AG08395 (cell line): ENCODE results near the gene ORAI1.
A peak's percentile ranks its signal among the peaks of the same experiment; 100 is the strongest.
"Not testable (repeated sequence)": the region's sequence is repeated elsewhere in the genome, so short reads cannot be mapped to it uniquely, and the experiment has no call there.

Source experiments
- DNase-seq: peaks from one replicate; pipeline ENCODE4 v3.0.0; 2012; ENCODE audit warnings: mixed read lengths, low spot score

The ORAI1 gene

DNA sequence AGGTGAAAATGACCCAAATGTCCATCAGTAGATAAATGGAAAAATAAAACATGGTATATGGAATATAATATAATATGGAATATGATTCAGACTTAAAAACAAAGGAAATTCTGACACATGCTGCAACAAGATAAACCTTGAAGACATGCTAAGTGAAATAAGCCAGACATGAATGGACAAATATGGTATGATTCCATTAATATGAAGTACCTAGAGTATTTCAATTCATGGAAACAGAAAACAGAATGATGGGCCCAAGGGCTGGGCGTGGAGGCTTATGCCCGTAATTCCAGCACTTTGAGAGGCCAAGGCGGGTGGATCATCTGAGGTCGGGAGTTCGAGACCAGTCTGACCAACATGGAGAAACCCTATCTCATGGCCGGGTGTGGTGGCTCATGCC is 22.7 kb upstream of the ORAI1 start:
- DNase-seq: no peak

DNA sequence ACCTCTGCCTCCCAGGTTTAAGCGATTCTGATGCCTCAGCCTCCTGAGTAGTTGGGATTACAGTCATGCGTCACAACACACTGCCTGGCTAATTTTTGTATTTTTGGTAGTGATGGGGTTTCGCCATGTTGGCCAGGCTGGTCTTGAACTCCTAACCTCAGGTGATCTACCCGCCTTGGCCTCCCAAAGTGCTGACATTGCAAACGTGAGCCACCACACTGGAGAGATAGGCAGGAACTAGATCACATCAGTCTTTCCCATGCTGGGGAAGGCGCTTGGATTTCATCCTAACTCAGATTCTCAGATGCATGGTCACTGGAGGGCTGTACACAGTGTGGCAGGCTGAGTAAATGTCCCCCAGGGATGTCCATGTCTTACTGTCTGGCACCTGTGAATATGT is 18.0 kb upstream of the ORAI1 start:
- DNase-seq: no peak

DNA sequence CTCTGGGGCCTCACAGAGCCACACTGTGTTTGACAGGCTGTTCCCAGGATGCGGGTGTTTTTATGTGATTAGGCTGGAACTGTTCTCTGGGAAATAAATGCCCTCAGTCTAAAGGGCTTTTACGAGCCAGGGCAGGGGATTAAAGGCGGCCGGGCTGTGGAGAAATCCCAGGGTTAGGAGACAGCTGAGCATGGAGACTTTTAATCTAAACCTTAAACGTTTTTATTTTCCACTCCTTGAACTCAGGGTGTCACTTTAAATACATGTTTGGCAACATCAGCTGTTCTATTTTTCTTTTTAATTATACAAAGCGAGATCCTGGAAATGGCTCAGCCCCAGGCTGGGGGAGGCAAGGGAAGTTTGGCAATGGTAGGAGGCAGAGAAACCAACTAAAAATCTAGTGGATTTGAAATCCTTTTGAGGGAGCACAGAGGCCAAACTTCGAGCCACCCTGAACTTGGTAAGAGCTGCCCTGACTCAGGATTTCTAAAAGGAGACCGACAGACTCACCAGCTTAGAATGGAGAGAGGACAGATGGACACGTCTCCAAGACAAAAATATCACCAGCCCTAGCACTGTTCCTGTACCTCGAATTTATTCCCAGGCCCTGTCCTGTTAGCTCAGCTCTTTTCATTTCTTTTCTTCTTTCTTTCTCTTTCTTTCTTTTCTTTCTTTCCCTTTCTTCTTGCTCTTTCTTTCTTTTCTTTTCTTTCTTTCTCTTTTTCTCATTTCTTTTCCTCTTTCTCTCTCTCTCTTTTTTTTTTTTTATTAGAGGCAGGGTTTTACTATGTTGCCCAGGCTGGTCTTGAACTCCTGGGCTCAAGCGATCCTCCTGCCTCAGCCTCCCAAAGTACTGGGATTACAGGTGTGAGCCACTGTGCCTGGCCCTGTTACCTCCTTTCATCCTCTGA is 15.8 kb upstream of the ORAI1 start:
- peak; percentile 63 for DNase-seq

DNA sequence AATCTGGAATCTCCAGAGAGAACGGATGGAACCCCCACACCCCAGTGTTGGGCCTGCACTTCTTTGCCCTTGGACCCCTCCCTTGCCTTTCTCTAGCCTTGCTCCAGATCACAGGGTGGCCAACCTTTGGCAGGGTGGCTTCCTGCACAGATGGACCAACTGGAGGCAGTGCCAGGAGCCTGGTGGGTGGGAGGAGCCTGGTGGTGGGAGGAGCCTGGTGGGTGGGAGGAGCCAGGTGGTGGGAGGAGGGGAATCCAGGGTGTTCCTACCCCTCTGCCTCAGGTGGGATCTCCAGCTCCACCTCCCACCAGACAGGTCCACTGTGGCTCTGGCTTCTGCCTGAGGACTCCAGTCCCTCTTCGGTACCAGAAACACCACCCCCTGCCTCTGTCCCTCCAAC is 15.0 kb upstream of the ORAI1 start:
- no peak for DNase-seq

DNA sequence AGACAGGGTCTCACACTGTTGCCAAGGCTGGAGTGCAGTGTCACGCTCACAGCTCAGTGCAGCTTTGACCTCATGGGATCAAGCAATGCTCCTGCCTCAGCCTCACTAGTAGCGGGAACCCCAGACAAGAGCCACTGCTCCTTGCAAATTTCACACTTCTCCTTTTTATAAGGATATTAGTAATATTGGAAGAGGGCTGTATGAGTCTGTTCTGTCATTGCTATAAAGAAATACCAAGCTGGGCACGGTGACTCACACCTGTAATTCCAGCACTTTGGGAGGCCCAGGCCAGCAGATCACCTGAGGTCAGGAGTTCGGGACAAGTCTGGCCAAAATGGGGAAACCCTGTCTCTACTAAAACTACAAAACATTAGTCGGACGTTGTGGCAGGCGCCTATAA is 12.9 kb upstream of the ORAI1 start:
- DNase-seq: no peak

DNA sequence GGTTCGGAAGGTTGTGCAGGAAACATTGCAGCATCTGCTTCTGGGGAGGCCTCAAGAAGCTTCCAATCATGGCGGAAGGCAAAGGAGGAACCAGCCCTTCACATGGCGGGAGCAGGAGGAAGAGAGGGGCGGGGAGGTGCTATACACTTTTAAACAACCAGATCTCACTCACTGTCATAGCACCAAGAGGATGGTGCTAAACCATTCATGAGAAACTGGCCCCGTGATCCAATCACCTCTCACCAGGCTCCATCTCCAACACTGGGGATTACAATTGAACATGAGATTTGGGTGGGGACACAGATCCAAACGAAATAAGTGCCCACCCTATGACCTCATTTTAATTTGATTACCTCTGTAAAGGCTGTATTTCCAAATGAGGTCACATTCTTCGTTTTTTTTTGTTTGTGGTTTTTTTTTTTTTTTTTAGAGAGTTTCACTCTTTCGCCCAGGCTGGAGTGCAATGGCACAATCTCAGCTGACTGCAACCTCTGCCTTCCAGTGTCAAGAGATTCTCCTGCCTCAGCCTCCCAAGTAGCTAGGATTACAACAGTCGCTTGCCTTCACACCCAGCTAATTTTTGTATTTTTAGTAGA is 11.4 kb upstream of the ORAI1 start:
- DNase-seq: no peak

DNA sequence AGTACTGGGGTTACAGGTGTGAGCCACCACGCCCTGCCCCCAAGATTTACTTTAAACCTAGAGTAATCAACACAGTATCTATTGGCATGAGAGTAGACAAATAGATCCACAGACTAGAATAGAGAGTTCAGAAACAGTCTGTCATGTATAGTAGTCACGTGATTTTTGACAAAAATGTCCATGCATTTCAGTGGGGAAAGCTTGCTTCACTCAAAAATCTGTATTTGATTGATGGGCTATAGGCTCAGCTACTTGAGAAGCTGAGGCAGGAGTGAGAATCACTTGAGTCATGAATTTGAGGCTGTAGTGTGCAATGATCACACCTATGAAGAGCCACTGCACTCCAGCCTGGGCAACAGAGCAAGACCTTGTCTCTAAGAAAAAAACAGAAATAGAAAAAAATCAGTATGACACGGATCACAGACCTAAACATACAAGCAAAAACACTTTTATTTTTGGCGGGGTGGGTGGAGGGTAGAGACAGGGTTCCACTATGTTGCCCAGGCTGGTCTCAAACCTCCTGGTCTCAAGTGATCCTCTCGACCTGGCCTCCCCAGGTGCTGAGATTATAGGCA is 7.6 kb upstream of the ORAI1 start:
- no peak for DNase-seq

DNA sequence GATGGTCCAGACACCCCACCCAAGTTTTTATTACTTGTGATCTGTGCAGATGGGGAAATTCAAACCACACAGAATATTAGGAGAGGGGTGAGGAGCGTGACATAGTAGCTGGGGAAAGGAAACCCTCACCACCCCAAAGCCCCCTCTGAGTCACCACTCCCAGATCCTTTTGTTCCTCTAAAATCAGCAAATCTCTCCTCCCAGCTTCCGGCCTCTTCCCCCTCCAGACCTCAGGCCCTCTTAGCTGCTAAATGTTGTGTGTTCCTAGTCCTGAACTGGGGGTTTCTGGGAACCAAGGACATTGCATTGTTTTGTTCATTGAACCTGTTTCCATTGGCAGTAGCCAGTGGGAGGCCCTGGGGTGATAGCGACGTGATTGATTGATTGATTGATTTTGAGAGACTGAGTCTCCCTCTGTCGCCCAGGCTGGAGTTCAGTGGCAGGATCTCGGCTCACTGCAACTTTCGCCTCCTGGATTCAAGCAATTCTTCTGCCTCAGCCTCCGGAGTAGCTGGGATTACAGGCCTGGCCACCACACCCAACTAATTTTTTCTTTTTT is 5.9 kb upstream of the ORAI1 start:
- DNase-seq: no peak

DNA sequence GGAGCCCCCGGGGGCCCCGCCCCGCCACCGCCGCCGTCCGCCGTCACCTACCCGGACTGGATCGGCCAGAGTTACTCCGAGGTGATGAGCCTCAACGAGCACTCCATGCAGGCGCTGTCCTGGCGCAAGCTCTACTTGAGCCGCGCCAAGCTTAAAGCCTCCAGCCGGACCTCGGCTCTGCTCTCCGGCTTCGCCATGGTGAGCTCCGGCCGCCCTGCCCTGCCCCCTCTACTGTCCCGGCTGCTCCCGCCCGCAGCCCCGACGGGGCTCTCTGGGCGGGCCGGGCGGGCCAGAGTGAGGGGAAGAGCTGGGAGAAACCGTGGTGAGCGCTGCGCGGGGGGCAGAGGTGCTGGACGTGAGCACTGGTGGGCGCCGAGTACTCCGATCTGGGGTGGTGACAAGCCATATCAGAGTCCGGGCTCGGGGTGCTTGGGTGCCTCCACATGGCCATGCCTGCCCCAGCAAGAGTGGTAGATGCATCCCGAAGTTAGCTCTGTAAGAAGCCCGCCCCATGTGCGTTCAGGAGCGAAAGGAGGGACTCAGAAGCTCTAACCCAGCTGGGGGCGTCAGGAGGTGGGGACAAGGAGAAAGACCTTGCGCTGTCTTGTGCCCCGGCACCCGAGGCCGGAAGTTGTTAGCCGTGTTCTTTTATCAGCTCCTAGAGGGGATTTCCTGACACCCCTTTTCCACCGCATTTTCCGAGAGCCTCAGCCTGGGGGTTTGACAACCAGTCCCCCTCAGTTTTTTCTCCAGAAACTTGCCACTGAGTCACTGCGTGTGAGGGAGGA is 717 bp downstream of the ORAI1 start:
- DNase-seq: peak; percentile 58

DNA sequence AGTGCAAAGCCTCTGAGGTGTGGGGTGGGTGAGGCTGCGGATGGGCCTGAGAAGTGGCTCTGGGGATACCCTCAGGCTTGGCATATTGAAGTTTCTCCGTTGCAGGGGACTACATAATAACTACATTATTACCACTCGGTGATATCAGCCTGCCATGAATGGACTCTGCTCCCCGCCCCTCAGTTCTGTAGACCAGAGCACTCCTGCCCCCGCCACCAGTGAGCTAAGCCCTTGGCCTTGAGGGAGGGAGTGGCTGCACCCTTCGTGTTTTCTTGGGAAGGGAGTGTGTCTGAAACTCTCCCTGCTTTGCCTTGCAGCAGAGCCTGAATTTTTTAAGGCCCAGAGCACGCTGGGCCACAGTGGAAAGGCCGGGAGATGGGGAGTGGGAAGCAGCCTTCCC is 1.7 kb downstream of the ORAI1 start:
- no peak for DNase-seq

DNA sequence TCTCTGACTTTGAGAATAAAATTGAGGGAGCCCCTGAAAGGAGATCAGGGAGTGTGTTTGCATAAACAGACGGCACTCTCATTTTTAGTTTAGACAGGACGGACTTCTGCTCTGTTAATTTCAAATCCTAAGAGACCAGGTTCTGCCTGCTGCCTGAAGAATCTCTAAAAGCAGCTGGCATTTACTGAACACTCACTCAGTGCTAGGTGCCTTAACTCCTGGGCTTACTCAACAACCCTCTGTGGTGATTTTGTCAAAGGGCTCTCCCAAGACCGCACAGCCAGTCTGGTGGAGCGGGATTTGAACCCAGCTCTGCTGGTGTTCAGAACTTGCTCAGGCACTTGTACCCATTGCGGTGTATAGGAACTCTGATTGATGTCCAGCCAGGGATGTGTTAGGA is 2.2 kb downstream of the ORAI1 start:
- DNase-seq: no peak

DNA sequence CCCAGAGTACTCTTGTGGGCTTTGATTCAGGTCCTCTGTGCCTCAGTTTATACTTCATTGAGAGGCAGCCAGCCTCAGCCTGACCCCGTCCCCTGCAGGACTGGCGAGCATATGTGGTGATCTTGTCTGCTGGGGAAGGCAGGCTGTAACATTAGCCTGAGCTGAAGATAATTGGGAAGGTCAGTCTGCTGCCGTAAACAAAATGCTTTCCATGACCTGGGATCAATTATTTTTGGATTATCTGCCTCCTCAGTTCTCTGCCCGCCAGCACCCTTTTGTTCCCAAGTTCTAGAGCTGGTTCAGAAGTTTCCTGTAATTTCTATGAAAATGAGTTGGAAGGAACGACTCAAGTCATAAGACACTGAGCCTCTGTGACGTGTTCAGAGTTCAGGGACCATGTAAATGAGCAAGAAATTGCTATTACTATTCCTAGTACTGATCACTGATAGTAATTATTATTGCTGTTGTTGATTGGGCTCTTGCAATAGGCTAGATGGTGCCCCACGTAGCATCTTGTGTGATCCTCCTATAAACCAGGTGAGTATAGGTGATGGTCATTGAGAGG is 4.5 kb downstream of the ORAI1 start:
- no peak for DNase-seq

DNA sequence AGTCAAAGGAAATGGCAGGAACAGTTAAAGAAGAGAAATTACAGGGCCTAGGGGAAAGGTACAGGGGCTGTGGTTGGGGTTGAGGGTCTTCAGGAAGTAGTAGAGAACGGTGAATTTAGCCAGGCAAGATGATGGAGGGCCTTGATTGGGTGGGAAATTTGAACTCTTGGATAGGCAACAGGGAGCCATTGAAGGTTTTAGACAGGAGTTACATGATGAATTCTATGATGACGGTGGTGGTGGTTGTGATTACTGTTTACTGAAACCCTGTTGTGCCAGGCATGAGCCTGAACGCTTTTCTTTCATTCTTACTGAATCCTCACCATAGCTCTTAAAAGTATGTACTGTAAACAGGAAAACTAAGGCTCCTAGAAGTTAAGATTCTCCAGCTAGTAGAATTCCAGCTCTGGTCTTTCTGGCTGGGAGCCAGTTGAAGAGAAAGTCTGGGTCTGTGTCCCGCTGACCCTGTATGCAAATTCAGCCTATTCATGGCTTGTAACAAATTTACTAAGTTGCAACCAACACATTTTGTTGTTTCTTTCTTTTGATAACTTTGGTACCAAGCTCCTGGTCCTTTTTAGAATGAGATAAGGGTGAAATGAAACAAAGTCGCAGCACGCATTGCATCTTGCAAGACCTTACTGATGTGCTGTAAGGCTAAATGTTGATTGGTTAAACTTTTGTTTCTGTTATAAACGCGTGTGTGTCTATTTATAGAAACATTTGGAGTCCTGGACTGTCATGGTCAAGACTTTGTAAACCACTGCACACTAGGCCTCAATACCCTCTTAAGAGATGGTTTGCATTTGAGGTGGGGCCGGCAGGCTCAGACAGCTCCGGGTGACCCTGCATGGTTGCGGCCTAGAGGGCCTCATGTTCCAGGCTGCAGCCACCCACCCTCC is 6.0 kb downstream of the ORAI1 start:
- no peak for DNase-seq

DNA sequence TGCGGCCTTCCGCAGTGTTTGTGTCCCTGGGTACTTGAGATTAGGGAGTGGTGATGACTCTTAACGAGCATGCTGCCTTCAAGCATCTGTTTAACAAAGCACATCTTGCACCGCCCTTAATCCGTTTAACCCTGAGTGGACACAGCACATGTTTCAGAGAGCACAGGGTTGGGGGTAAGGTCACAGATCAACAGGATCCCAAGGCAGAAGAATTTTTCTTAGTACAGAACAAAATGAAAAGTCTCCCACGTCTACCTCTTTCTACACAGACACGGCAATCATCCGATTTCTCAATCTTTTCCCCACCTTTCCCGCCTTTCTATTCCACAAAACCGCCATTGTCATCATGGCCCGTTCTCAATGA is 7.5 kb downstream of the ORAI1 start:
- DNase-seq: not testable (repeated sequence)

DNA sequence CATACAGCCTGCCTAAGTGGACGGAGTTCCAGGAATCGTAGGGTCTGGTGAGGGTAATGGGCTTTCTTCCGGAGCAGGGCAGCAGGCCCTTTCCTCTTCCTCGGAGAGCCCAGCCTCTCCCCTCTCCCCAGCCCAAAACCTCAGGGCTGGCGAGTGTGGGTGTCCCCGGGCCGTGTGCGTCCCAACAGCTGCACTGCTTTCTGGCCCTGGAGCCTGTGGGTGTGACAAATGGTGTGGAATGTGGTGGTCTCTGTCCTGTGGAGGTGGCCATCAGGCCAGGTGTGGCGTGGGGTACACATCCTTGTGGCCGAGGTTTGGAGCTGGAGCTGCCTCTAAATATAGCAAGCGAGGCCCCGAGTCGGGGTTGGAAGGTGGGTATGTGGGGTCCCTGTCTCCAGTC is 8.5 kb downstream of the ORAI1 start:
- no peak for DNase-seq

DNA sequence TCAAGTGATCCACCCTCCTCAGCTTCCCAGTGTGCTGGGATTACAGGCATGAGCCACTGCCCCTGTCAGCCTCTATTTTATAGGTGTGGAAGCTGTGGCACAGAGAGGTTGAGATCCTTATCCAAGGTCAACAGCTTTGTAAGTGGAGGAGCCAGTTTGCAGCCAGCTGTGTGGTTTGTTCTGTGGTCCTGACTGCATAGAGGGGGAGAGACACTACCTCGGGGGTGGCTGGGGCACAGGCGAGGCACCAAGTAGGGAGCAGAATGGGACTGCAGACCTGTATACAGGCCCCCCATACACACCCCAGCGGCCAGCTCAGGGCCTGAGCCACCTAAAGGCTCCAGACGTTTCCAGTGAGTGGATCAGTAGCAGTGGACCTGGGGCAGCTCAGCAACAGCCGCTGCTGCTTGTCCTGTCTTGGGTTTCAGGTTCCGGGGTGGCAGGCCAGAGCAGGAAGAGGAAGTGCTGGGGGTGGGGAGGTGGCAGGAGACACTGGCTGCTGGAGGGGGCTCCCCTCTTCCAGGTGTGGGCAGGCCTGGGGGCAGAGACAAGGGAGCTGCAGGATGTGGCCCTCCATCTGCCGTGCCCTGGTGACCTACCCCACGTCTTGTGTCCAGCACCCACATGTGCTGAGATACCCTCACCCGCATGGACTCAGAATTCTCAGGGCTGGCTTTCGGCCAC is 11.0 kb downstream of the ORAI1 start:
- no peak for DNase-seq

DNA sequence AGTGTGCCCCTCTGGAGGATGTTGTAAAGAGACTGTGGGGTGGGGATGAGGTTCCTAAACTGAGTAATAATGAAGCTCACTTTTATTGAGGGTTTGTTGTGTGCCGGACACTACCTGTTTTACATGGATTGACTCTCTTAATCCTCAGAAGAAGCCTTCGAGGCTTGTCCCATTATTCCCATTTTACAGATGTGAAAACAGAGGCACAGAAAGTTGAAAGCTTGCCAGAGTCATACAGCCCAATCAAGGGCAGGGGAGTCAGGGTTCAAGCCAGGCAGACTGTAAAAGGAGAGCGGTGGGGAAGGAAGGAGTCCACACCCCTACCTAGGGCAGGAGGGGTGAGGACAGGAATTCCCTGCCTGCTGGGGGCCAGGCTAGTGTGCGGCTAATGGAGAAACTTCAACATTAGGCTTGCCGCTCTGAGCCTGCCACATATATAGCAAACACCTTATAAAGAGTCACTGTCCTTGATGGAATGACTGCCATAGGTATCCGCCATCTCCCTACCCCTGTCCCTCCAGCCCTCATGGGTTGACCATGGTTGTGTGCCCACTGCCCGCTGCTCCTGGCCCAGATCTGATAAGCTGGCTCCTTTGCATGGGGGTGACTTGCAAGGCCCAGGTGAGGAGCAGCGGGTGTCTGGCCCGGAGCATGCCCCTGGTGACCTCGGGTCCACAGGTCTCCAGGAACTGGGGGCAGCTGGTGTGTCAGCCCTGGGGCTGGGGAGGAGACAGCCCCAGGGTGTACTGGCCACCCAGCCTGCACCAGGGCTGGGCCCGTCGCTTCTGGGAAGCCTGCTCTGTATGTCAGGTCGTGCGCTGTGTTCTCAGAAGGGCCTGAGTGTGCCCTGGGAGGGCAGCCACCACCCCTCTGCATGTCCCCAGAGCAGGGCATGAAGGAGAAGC is 12.2 kb downstream of the ORAI1 start:
- DNase-seq: no peak

DNA sequence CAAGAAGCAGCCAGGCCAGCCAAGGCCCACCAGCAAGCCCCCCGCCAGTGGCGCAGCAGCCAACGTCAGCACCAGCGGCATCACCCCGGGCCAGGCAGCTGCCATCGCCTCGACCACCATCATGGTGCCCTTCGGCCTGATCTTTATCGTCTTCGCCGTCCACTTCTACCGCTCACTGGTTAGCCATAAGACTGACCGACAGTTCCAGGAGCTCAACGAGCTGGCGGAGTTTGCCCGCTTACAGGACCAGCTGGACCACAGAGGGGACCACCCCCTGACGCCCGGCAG is 15.0 kb downstream of the ORAI1 start:
- DNase-seq: no peak

DNA sequence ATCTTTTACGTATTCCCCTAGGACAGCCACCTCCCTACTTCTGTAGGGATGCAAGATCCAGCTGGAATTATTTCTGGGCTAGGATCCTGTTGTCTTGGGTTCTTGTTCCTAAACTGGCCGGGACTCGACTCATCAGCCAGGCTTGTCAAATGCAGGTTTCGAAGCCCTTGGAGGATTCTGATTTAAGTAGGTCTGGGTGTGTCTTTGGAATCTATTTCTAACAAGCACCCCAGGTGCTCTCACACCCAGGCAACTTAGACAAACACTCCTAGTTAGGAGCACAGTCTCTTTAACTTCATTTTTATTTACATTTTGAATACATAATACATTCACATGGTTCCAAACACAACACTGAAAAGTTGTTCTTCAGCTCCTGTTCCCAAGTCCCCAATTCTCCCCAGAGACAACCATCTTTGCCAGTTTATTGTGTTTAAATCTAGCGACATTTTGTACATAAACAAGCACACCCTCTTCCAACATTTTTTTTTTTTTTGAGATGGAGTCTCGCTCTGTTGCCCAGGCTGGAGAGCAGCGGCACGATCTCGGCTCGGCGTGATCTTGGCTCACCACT is 22.2 kb downstream of the ORAI1 start:
- no peak for DNase-seq
